Mesothelial cell of epicardium (in vitro differentiated cells): Measurements from ENCODE around the gene NTRK1. TPM values are rescaled to one million over a fixed set of nuclear protein-coding genes. Genes with fewer than 3 reads are reported as not detected.

ENCODE experiments used
- DNase-seq, 2 experiments: peaks; one replicate each; pipeline ENCODE4 v3.0.0; 2021; ENCODE audit warnings: low spot score in 2 of 2; ENCODE audit not compliant: unreplicated experiment in 2 of 2
- H3K27ac Mint-ChIP-seq: 2 replicates; pipeline ENCODE4 v1.8.0; 2021; ENCODE audit warnings: mixed read lengths
- H3K27me3 Mint-ChIP-seq: 2 replicates; pipeline ENCODE4 v1.8.0; 2021; ENCODE audit warnings: low read depth, mixed read lengths
- H3K36me3 Mint-ChIP-seq: 2 replicates; pipeline ENCODE4 v1.8.0; 2021; ENCODE audit warnings: mixed read lengths
- H3K4me1 Mint-ChIP-seq: 2 replicates; pipeline ENCODE4 v1.8.0; 2021; ENCODE audit warnings: mixed read lengths
- H3K4me3 Mint-ChIP-seq: 2 replicates; pipeline ENCODE4 v1.8.0; 2021; ENCODE audit warnings: mild to moderate bottlenecking, moderate library complexity, mixed read lengths
- H3K9me3 Mint-ChIP-seq: 2 replicates; pipeline ENCODE4 v1.8.0; 2021; ENCODE audit warnings: mixed read lengths
- total RNA-seq: library from RNA; stranded (reverse); gene quantifications from 3 replicates; pipeline ENCODE4 v1.2.1, GENCODE V29; 2021
- TF ChIP-seq, protein P1 (sequence below): fragments of 200-600 bp; sonication (generic); IDR thresholded peaks from one replicate; pipeline ENCODE4 v1.5.0; 2021; ENCODE audit warnings: antibody characterized with exemption; ENCODE audit not compliant: unreplicated experiment

NTRK1 gene
- total RNA-seq, 1 donor from 2014 or later, result 1.2 TPM

DNA sequence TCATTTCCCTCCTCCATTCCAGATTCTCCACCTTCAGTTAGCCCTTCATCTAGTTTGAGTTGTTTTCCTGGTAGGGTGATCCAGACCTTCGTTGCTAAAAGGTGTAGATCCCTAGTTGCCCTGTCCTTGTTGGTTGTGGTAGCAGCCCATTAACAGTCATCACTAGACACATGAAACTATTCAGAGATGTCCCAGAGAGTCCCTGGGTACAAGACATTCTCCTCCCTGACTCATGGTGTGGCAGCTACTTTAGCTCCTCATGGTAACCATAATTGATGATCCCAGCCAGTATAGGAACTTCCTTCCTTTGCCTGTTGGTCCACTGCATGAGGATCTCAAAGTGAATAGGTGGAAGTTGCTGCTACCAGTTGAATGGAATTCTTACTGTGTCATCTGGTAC, 38.0 kb upstream of the NTRK1 start:
- DNase-seq, result no peak
- H3K27ac Mint-ChIP-seq, result no peak overlapping the region
- no peaks in the 10 kb centered on the region for H3K36me3 Mint-ChIP-seq
- H3K27me3 Mint-ChIP-seq, result peaks cover 49% of the 10 kb centered on the region
- no peak overlapping the region for H3K4me3 Mint-ChIP-seq
- peaks cover 4% of the 10 kb centered on the region for H3K4me1 Mint-ChIP-seq
- TF ChIP-seq, protein P1, sequence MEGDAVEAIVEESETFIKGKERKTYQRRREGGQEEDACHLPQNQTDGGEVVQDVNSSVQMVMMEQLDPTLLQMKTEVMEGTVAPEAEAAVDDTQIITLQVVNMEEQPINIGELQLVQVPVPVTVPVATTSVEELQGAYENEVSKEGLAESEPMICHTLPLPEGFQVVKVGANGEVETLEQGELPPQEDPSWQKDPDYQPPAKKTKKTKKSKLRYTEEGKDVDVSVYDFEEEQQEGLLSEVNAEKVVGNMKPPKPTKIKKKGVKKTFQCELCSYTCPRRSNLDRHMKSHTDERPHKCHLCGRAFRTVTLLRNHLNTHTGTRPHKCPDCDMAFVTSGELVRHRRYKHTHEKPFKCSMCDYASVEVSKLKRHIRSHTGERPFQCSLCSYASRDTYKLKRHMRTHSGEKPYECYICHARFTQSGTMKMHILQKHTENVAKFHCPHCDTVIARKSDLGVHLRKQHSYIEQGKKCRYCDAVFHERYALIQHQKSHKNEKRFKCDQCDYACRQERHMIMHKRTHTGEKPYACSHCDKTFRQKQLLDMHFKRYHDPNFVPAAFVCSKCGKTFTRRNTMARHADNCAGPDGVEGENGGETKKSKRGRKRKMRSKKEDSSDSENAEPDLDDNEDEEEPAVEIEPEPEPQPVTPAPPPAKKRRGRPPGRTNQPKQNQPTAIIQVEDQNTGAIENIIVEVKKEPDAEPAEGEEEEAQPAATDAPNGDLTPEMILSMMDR, result no peak
- peaks cover 8% of the 10 kb centered on the region for H3K9me3 Mint-ChIP-seq

DNA sequence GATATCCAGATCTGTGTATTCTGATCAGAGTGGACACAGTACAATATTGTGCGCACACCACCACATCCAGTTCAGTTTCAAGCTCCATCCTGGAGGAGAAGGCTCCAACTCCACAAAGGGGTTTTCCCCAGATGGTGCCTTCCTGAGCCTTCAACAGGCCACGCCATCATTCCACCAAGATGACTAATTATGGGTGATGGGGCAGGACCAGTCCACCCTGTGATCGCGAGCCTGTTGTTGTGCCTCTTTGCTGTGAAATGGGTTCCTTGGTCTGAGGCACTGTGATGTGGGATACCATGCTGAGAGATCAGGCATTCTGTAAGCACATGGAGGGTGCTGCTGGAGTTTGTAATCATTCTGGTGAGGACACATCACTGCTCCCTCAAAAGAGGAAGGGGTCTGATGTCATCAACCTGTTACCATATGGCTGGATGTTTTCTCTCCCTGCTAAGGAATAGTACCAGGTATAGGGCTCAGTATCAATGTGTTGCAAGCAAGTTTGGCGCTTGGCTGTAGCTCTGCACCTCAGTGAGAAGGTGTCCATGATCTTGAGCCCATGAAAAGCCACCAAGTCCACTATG, 37.4 kb upstream of the NTRK1 start:
- TF ChIP-seq, protein P1, result no peak
- peaks cover 4% of the 10 kb centered on the region for H3K4me1 Mint-ChIP-seq
- no peak for DNase-seq
- no peaks in the 10 kb centered on the region for H3K36me3 Mint-ChIP-seq
- H3K4me3 Mint-ChIP-seq, result no peak overlapping the region
- H3K9me3 Mint-ChIP-seq, result peaks cover 8% of the 10 kb centered on the region
- no peak overlapping the region for H3K27ac Mint-ChIP-seq
- H3K27me3 Mint-ChIP-seq, result peaks cover 52% of the 10 kb centered on the region

DNA sequence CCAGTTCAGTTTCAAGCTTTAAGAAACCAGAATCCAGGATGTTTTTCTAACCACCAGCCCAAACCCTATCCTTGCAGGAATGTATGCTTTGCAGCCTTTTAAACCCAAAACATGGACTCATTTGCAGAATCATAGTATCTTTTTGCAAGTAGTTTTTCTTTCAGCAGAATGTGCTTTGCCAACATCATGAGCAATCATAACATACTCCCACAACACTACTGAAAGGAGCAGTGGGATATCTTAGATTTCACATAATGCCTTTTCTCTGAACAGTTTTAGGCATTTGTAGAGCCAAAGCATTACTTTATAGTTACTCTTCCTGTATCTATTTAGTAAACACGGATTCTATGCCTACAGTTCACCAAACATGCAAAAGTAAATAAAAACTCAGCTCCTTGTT, 34.0 kb upstream of the NTRK1 start:
- peaks cover 55% of the 10 kb centered on the region for H3K27me3 Mint-ChIP-seq
- no peak for DNase-seq
- no peak overlapping the region for H3K27ac Mint-ChIP-seq

DNA sequence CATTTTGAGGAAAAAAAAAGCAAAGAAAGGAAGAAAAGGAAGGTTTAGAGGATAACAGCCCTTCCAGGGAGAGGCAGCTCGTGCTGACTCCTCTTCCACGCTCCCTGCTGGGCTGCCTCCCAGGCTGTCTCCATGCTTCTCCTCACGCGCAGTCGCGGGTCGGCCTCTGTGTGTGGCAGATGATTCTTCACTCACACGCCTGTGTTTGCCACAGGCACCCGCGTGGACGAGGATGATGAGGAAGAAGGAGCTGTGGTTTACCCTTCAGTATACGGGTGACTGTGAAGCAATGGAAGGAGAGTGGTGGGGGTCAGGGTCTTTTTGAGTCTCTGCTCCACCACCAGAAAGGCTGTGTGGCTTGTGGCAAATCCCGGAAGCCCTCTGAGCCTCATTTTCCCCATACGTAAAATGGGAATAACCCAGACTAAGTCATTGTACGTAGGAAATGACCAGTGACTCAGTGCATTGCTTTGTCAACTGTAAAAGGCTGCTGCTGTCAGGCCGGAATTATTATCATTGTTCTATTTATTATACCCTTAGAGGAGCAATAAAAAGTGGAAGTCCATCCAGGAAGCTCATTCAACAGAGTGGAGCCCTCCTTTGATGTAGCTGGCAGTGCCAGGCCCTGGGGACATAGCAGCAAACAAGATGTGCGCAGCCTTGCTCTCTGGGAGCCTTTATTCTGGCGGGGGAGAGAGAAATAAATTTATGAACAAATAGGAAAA, 32.1 kb upstream of the NTRK1 start:
- Mint-ChIP-seq H3K27ac (no peak overlapping the region), H3K27me3 (peaks cover 53% of the 10 kb centered on the region), H3K4me1 (peaks cover 9% of the 10 kb centered on the region), H3K36me3 (no peaks in the 10 kb centered on the region), H3K9me3 (no peaks in the 10 kb centered on the region), H3K4me3 (no peak overlapping the region)
- TF ChIP-seq, protein P1, result no peak
- DNase-seq, result no peak

More for the DNA sequence above, 34.0 kb upstream of the NTRK1 start:
- Mint-ChIP-seq H3K36me3 (no peaks in the 10 kb centered on the region), H3K4me1 (peaks cover 4% of the 10 kb centered on the region), H3K4me3 (no peak overlapping the region), H3K9me3 (no peaks in the 10 kb centered on the region)
- TF ChIP-seq, protein P1, result no peak

DNA sequence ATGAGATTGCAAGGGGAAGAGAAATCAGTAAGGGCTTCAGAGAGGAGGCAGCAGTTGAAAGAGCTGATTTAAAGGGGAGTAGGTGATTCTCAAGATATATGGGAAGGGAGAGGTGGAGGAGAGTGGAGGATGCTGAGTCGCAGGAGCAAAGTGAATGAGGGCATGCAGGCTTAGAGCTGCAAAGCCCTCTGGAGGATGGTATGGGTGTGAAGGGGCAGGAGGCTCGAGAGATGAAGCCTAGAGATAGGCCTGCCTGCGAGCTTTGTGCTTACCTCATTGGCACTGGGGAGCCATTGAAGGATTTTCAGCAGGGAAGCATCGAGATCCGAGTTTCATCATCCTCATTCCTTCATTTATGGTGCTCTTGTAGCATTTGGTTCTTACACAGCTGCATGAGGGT, 28.2 kb upstream of the NTRK1 start:
- Mint-ChIP-seq H3K4me1 (peaks cover 24% of the 10 kb centered on the region), H3K27ac (no peak overlapping the region), H3K27me3 (peaks cover 76% of the 10 kb centered on the region), H3K4me3 (no peak overlapping the region), H3K36me3 (no peaks in the 10 kb centered on the region), H3K9me3 (no peaks in the 10 kb centered on the region)
- TF ChIP-seq, protein P1, result no peak
- no peak for DNase-seq
